PC-9 (cell line): ENCODE data around the gene TTC17.

Experiments
- CTCF ChIP-seq: fragments of 200-600 bp; sonication (generic); conservative IDR thresholded peaks from 2 replicates; pipeline ENCODE4 v1.6.1; 2017; ENCODE audit warnings: mixed run types, antibody characterized with exemption, mild to moderate bottlenecking, moderate library complexity
- EZH2 ChIP-seq: fragments of 200-600 bp; sonication (generic); IDR thresholded peaks from 2 replicates; pipeline ENCODE4 v1.8.0; 2017; ENCODE audit warnings: antibody characterized with exemption, low read depth

- no peak for TF ChIP-seq EZH2
- TF ChIP-seq CTCF, result no peak
Observed at GRCh38 chr11:43489869-43490465, 131.2 kb downstream of the TTC17 start.
